SJCRH30 (cell line): ENCODE data around the gene MYF6. TPM values are rescaled to one million over a fixed set of nuclear protein-coding genes. Genes with fewer than 3 reads are reported as not detected.

ENCODE experiments used
- DNase-seq, 2 experiments: peaks; one replicate each; pipeline ENCODE4 v3.0.0-alpha.2; 2015 to 2020
- H3K27ac ChIP-seq: fragments of 250-450 bp; sonication (Bioruptor Pico); 2 replicates; pipeline ENCODE4 v1.5.1; 2020; ENCODE audit warnings: mild to moderate bottlenecking, moderate library complexity
- H3K27me3 ChIP-seq: fragments of 250-450 bp; sonication (Bioruptor Pico); 2 replicates; pipeline ENCODE4 v1.5.1; 2020; ENCODE audit warnings: mild to moderate bottlenecking, moderate library complexity
- H3K36me3 ChIP-seq: fragments of 250-450 bp; sonication (Bioruptor Pico); 2 replicates; pipeline ENCODE4 v1.5.1; 2020; ENCODE audit warnings: mild to moderate bottlenecking, moderate library complexity
- H3K4me1 ChIP-seq: fragments of 250-450 bp; sonication (Bioruptor Pico); 2 replicates; pipeline ENCODE4 v1.5.1; 2020; ENCODE audit warnings: mild to moderate bottlenecking, moderate library complexity
- H3K4me3 ChIP-seq: fragments of 250-450 bp; sonication (Bioruptor Pico); 2 replicates; pipeline ENCODE4 v1.5.1; 2020; ENCODE audit warnings: mild to moderate bottlenecking, moderate library complexity
- H3K9me3 ChIP-seq: fragments of 250-450 bp; sonication (Bioruptor Pico); replicated peaks from 2 replicates; pipeline ENCODE4 v1.5.1; 2020; ENCODE audit warnings: mild to moderate bottlenecking, moderate library complexity
- total RNA-seq: library from RNA; depleted of rRNA; stranded (reverse); fragments of >200 nt; shearing (Covaris generic); gene quantifications from 2 replicates; pipeline ENCODE4 v1.2.3, GENCODE V29; 2014

MYF6 gene
- total RNA-seq, 1 experiment from 2014 or later: not detected

DNA sequence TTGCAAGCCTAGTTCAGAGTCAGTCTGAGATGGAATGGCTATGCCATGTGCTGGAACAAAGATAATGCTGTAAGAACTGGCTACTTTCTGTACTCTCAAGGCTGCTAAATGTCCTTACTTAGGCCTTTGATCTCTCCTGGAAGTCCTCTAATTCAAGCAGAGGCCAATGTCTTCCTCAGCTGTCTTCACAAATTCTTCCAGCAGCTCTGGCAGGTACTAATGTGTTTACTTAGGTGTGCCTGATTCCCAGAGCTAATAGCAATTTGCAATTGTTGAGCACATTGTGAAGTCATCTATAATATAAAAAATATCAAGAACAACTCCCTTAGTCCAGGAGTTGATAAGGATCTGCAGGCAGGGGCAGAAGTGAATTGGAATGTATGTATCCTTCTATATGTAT, 5.4 kb downstream of the MYF6 start:
- no peaks in the 10 kb centered on the region for H3K27me3 ChIP-seq
- H3K36me3 ChIP-seq: no peaks in the 10 kb centered on the region
- H3K27ac ChIP-seq: no peak overlapping the region
- no peak for DNase-seq
- H3K4me1 ChIP-seq: 0 out of 2 replicates have a peak, but pooled peaks cover 3% of the 10 kb centered on the region
- H3K4me3 ChIP-seq: no peak overlapping the region
- H3K9me3 ChIP-seq: 0 out of 2 replicates have a peak, but pooled peaks cover 2% of the 10 kb centered on the region

GRCh38 chr12:80713419-80713818, 6.0 kb downstream of the MYF6 start:
- 0 out of 2 replicates have a peak, but pooled peaks cover 3% of the 10 kb centered on the region for H3K4me1 ChIP-seq
- H3K27ac ChIP-seq: no peak overlapping the region
- H3K36me3 ChIP-seq: no peaks in the 10 kb centered on the region
- H3K9me3 ChIP-seq: 0 out of 2 replicates have a peak, but pooled peaks cover 2% of the 10 kb centered on the region
- no peak for DNase-seq
- H3K4me3 ChIP-seq: no peak overlapping the region
- H3K27me3 ChIP-seq: no peaks in the 10 kb centered on the region

DNA sequence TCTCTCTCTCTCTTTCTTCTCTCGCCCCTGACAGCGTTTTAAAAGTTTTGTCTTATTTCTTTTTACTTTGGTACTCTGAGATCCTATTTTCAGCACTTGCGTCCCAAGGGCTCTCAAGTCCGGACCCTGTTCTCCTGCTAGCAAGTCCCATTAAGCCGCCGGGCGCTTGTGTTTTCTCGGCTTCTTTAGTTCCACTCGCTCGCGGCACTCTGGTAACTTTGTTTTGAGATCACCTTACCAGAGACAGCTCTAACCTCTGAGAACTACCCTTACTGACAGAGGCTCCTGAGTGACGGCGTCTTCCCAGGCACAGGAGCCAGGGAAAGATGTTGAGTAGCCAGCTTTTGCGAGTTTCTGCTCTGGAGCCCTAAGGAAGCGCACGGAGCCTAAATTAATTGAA, 6.6 kb downstream of the MYF6 start:
- no peak for DNase-seq

GRCh38 chr12:80714846-80715245, 7.4 kb downstream of the MYF6 start:
- Histone ChIP-seq H3K4me3 (no peak overlapping the region), H3K4me1 (0 out of 2 replicates have a peak, but pooled peaks cover 3% of the 10 kb centered on the region), H3K27me3 (no peaks in the 10 kb centered on the region), H3K27ac (no peak overlapping the region), H3K36me3 (no peaks in the 10 kb centered on the region), H3K9me3 (0 out of 2 replicates have a peak, but pooled peaks cover 2% of the 10 kb centered on the region)
- no peak for DNase-seq

More for the DNA sequence above, 6.6 kb downstream of the MYF6 start:
- Histone ChIP-seq H3K27me3 (no peaks in the 10 kb centered on the region), H3K27ac (no peak overlapping the region), H3K4me3 (no peak overlapping the region), H3K9me3 (0 out of 2 replicates have a peak, but pooled peaks cover 2% of the 10 kb centered on the region), H3K36me3 (no peaks in the 10 kb centered on the region), H3K4me1 (0 out of 2 replicates have a peak, but pooled peaks cover 3% of the 10 kb centered on the region)

GRCh38 chr12:80715713-80716249, 8.3 kb downstream of the MYF6 start:
- no peaks in the 10 kb centered on the region for H3K27me3 ChIP-seq
- H3K9me3 ChIP-seq: 0 out of 2 replicates have a peak, but pooled peaks cover 2% of the 10 kb centered on the region
- peaks cover 6% of the 10 kb centered on the region; the same call in 1 of the 2 replicates for H3K4me1 ChIP-seq
- DNase-seq: no peak
- H3K36me3 ChIP-seq: no peaks in the 10 kb centered on the region
- H3K27ac ChIP-seq: no peak overlapping the region
- no peak overlapping the region for H3K4me3 ChIP-seq

DNA sequence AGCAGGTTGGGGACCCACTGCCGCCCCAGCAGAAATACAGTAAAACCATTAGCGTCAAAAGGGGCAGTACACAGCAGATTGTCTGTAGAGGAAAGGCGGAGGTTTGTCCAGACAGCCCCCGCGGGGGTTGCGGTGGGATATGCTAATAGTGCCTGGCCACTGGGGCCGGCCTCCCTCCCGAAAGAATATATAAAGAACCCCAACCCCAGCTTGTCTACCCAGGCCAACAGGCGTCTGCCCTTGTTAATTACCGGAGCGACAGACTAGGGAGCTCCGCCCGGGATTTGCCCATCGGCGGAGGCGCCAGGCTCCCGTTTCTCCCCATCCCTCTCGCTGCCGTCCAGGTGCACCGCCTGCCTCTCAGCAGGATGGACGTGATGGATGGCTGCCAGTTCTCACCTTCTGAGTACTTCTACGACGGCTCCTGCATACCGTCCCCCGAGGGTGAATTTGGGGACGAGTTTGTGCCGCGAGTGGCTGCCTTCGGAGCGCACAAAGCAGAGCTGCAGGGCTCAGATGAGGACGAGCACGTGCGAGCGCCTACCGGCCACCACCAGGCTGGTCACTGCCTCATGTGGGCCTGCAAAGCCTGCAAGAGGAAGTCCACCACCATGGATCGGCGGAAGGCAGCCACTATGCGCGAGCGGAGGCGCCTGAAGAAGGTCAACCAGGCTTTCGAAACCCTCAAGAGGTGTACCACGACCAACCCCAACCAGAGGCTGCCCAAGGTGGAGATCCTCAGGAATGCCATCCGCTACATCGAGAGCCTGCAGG, 9.4 kb downstream of the MYF6 start, which contains the start of gene MYF5:
Gene MYF5, plus strand, starts transcription at position 217 of the 774 bp plus-strand sequence. Its CDS starts 152 bp downstream, at position 369.
- H3K27me3 ChIP-seq: no peaks in the 10 kb centered on the region
- peaks cover 7% of the 10 kb centered on the region; the same call in 1 of the 2 replicates for H3K4me1 ChIP-seq
- no peaks in the 10 kb centered on the region for H3K36me3 ChIP-seq
- no peak within 1 kb of the TSS for H3K4me3 ChIP-seq
- H3K27ac ChIP-seq: no peak within 1 kb of the TSS
- 0 out of 2 replicates have a peak, but pooled peaks cover 2% of the 10 kb centered on the region for H3K9me3 ChIP-seq
- DNase-seq: no peak

DNA sequence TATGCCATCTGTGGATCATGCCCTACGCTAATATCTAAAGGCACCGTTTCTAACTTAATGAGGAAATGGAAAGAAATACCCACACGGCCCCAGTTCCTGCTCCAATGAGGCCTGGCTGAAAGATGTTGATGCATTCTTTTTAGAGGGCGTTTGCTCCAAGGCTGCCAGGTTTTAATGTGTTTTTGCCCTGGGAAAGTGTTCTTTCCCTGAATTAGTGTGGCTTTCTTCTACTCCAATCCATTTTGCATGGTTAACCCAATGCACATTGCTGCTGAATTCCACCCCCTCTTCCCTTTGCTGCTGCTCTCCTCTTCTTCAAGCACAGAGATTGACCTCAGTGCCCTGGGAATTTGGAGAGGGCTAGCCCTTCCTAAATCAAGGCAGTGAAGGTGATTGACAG, 10.4 kb downstream of the MYF6 start:
- Histone ChIP-seq H3K9me3 (0 out of 2 replicates have a peak, but pooled peaks cover 2% of the 10 kb centered on the region), H3K4me1 (peaks cover 5% of the 10 kb centered on the region; the same call in 1 of the 2 replicates), H3K27ac (no peak overlapping the region), H3K27me3 (no peaks in the 10 kb centered on the region), H3K4me3 (no peak overlapping the region), H3K36me3 (no peaks in the 10 kb centered on the region)
- no peak for DNase-seq

- H3K36me3 ChIP-seq: no peaks in the 10 kb centered on the region
- no peak overlapping the region for H3K27ac ChIP-seq
- peaks cover 5% of the 10 kb centered on the region; the same call in 1 of the 2 replicates for H3K4me1 ChIP-seq
- DNase-seq: no peak
- H3K4me3 ChIP-seq: no peak overlapping the region
- H3K9me3 ChIP-seq: no peaks in the 10 kb centered on the region
- no peaks in the 10 kb centered on the region for H3K27me3 ChIP-seq
These were observed 13.1 kb downstream of the MYF6 start for GRCh38 chr12:80720516-80720915.

GRCh38 chr12:80721326-80721725, 13.9 kb downstream of the MYF6 start:
- peaks cover 5% of the 10 kb centered on the region; the same call in 1 of the 2 replicates for H3K4me1 ChIP-seq
- DNase-seq: no peak
- H3K27ac ChIP-seq: no peak overlapping the region
- no peaks in the 10 kb centered on the region for H3K27me3 ChIP-seq
- no peaks in the 10 kb centered on the region for H3K36me3 ChIP-seq
- H3K4me3 ChIP-seq: no peak overlapping the region
- no peaks in the 10 kb centered on the region for H3K9me3 ChIP-seq

DNA sequence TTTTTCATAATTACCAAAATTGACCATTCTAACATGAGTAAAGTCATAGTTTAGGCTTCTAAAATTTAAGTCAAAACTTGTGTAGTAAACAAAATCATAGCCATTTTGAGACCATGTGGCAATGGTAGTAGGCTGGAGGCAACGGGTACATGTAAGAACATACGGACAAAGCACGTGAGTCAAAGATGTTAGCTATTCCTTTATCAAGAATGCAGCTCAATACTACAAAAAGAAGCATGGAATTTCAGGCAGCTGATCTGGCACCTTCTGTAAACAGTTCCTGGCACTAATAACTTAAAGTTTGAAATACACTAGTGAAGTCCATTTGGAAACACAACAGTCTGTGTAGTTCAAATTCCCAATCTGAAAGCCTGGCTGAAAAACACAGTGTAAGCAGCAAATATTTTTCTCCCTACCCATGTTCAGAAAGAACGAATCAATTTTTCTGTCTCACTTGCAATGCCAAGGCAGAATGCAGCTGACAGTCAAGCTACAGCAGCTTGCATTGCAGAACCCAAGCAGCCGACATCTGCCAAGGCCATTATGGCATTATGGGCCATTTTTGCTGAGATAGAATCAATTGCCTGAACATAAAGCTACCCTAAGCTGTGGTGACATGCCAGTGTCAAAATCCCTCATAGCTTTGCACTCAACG, 38.5 kb downstream of the MYF6 start:
- H3K4me3 ChIP-seq: no peak overlapping the region
- peaks cover 4% of the 10 kb centered on the region; the same call in 1 of the 2 replicates for H3K4me1 ChIP-seq
- H3K9me3 ChIP-seq: no peaks in the 10 kb centered on the region
- no peaks in the 10 kb centered on the region for H3K27me3 ChIP-seq
- DNase-seq: no peak
- H3K36me3 ChIP-seq: no peaks in the 10 kb centered on the region
- no peak overlapping the region for H3K27ac ChIP-seq

- DNase-seq: no peak
- Histone ChIP-seq H3K4me3 (no peak overlapping the region), H3K9me3 (no peaks in the 10 kb centered on the region), H3K36me3 (no peaks in the 10 kb centered on the region), H3K27ac (no peak overlapping the region), H3K4me1 (no peaks in the 10 kb centered on the region; the same call in 1 of the 2 replicates), H3K27me3 (no peaks in the 10 kb centered on the region)
These were observed 40.4 kb downstream of the MYF6 start for GRCh38 chr12:80747800-80748199.

- no peaks in the 10 kb centered on the region; the same call in 1 of the 2 replicates for H3K4me1 ChIP-seq
- no peak overlapping the region for H3K4me3 ChIP-seq
- H3K27me3 ChIP-seq: no peaks in the 10 kb centered on the region
- no peaks in the 10 kb centered on the region for H3K36me3 ChIP-seq
- no peaks in the 10 kb centered on the region for H3K9me3 ChIP-seq
- DNase-seq: peak in 1 of 2 experiments; percentile 29
- no peak overlapping the region for H3K27ac ChIP-seq
These were observed 42.0 kb downstream of the MYF6 start for GRCh38 chr12:80749456-80749855.

GRCh38 chr12:80752464-80752863, 45.0 kb downstream of the MYF6 start:
- DNase-seq: no peak
- H3K4me1 ChIP-seq: no peaks in the 10 kb centered on the region; the same call in 1 of the 2 replicates
- no peaks in the 10 kb centered on the region for H3K9me3 ChIP-seq
- no peak overlapping the region for H3K4me3 ChIP-seq
- H3K27me3 ChIP-seq: no peaks in the 10 kb centered on the region
- no peak overlapping the region for H3K27ac ChIP-seq
- no peaks in the 10 kb centered on the region for H3K36me3 ChIP-seq

- Histone ChIP-seq H3K36me3 (no peaks in the 10 kb centered on the region), H3K27ac (no peak overlapping the region), H3K27me3 (no peaks in the 10 kb centered on the region), H3K4me3 (no peak overlapping the region), H3K4me1 (no peaks in the 10 kb centered on the region; the same call in 1 of the 2 replicates), H3K9me3 (no peaks in the 10 kb centered on the region)
- no peak for DNase-seq
These were observed 46.8 kb downstream of the MYF6 start for GRCh38 chr12:80754274-80754673.

GRCh38 chr12:80756875-80757274, 49.4 kb downstream of the MYF6 start:
- H3K4me1 ChIP-seq: no peaks in the 10 kb centered on the region
- H3K36me3 ChIP-seq: no peaks in the 10 kb centered on the region
- DNase-seq: no peak
- H3K27ac ChIP-seq: no peak overlapping the region
- no peaks in the 10 kb centered on the region for H3K27me3 ChIP-seq
- no peak overlapping the region for H3K4me3 ChIP-seq
- no peaks in the 10 kb centered on the region for H3K9me3 ChIP-seq
